Effector memory CD4-positive, alpha-beta T cell (primary cell): ENCODE data around the gene ZNF580.
A peak's percentile ranks its signal among the peaks of the same experiment; 100 is the strongest.

Experiments used
- DNase-seq, 3 donors: peaks; one replicate each; pipeline ENCODE4 v3.0.0-alpha.2; 2020
- H3K27ac ChIP-seq: 2 replicates; pipeline ENCODE4 v1.7.0; 2013; ENCODE audit warnings: mild to moderate bottlenecking, low read length, moderate library complexity; ENCODE audit not compliant: insufficient read depth, poor library complexity, severe bottlenecking
- H3K27me3 ChIP-seq: replicated peaks from 2 replicates; pipeline ENCODE4 v1.7.0; 2013; ENCODE audit warnings: mild to moderate bottlenecking, low read length; ENCODE audit not compliant: insufficient read depth, control insufficient read depth, poor library complexity, severe bottlenecking
- H3K36me3 ChIP-seq: 2 replicates; pipeline ENCODE4 v1.7.0; 2013; ENCODE audit warnings: mild to moderate bottlenecking, low read length, moderate library complexity; ENCODE audit not compliant: control insufficient read depth, insufficient read depth
- H3K4me1 ChIP-seq: 2 replicates; pipeline ENCODE4 v1.7.0; 2013; ENCODE audit warnings: low read length, mild to moderate bottlenecking; ENCODE audit not compliant: control insufficient read depth, insufficient read depth, poor library complexity, severe bottlenecking
- H3K4me3 ChIP-seq: 2 replicates; pipeline ENCODE4 v1.7.0; 2013; ENCODE audit warnings: low read length, low read depth, mild to moderate bottlenecking; ENCODE audit not compliant: insufficient read depth, poor library complexity, severe bottlenecking
- H3K9me3 ChIP-seq: 2 replicates; pipeline ENCODE4 v1.7.0; 2013; ENCODE audit warnings: mild to moderate bottlenecking, low read length, moderate library complexity; ENCODE audit not compliant: control insufficient read depth

Gene ZNF580

DNA sequence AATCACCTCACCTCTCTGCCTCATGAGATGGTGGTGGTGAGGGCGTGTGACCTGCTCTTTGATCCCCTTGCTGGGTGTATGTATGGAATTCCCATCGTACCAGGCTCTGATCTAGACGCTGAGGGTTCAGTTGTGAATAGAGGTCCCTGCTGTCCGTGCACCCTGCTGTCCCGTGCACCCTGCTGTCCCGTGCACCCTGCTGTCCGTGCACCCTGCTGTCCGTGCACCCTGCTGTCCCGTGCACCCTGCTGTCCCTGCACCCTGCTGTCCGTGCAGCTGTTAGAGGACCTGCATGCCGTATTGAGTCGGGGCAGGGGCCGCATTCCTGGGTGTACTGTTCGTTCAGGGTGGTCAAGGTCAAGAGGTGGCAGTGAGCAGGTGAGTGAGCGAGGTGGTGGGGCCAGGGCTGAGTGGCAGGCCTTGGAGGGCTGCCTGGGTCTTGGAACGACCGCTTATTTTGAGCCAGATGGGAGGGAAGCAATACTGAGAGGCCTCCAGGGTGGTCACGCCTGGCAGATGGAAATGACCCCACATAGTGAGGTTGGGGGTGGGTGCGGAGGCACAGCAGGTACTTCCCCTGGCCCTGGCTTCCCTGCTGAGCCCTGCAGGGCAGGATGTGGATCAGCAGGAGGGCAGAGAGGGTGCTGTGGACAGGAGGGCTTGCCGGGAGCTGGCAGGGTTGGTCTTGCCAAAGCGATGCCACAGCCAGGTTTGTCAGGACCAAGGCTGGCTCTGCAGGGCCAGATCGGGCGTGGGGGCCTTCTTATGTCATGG lies 29.7 kb downstream of the ZNF580 start:
- Histone ChIP-seq H3K27me3 (no peaks in the 10 kb centered on the region), H3K4me3 (no peak overlapping the region), H3K27ac (no peak overlapping the region), H3K9me3 (no peaks in the 10 kb centered on the region), H3K36me3 (peaks cover 65% of the 10 kb centered on the region), H3K4me1 (peaks cover 4% of the 10 kb centered on the region)
- DNase-seq = no peak

DNA sequence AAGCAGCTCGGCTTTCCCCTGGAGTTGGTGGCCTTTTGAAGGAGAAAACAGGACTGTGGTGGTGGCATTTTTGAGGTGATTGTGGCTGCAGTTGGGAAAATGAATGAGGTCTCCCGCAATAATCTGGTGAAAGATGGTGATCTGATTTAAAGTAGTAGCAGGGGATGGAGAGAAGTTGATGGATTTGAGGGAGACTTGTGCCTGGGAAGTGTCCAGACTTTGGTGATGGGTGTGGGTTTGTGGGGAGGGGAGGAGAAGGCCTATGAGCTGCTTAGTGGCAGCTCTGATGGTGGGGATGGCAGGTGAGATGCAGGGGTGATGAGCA lies 30.2 kb downstream of the ZNF580 start:
- no peak for DNase-seq
- no peak overlapping the region for H3K4me3 ChIP-seq
- H3K9me3 ChIP-seq = no peaks in the 10 kb centered on the region
- H3K27me3 ChIP-seq = no peaks in the 10 kb centered on the region
- no peak overlapping the region for H3K27ac ChIP-seq
- H3K36me3 ChIP-seq = peaks cover 60% of the 10 kb centered on the region
- H3K4me1 ChIP-seq = peaks cover 9% of the 10 kb centered on the region

DNA sequence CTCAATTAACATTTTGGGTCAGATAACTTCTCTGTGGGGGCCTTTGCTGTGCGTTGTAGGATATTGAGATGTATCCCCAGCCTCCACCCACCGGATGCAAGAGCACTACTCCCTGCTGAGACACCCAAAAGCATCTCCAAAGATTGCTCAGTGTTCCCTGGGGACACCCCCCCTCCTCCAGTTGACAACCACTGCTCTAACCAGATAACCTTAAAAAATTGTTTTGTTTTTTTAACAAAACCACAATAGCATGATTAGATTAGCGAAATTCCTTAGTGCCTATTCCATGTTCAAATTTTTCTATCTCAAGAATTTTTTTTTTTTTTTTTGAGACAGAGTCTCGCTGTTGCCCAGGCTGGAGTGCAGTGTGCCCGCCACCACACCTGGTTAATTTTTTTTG lies 31.6 kb downstream of the ZNF580 start:
- DNase-seq = no peak
- peaks cover 20% of the 10 kb centered on the region for H3K4me1 ChIP-seq
- H3K27ac ChIP-seq = no peak overlapping the region
- no peaks in the 10 kb centered on the region for H3K27me3 ChIP-seq
- H3K9me3 ChIP-seq = no peaks in the 10 kb centered on the region
- no peak overlapping the region for H3K4me3 ChIP-seq
- H3K36me3 ChIP-seq = peaks cover 46% of the 10 kb centered on the region

DNA sequence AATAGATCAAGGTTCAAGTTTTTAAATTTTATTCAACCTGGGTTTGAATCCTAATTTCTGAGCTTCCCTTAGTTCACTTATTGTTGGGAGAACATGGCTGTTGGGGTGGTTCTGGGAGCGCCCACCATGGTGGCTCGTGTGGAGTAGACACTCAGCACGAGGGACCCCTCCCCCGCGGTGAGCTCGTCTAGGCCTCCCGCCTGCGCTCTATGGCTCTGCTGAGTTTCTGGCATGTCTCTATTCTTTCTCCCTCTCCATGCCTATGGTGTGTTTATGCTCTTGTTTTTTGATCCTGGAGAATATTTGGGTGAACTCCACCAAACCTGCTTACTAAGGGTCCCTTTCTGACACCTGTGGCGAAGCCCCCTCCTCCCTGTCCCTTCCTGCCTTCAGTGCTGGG lies 32.7 kb downstream of the ZNF580 start:
- Histone ChIP-seq H3K27ac (peak overlapping the region; percentile 14), H3K27me3 (no peaks in the 10 kb centered on the region), H3K4me1 (peaks cover 24% of the 10 kb centered on the region), H3K9me3 (no peaks in the 10 kb centered on the region), H3K36me3 (peaks cover 43% of the 10 kb centered on the region), H3K4me3 (no peak overlapping the region)
- DNase-seq = no peak

DNA sequence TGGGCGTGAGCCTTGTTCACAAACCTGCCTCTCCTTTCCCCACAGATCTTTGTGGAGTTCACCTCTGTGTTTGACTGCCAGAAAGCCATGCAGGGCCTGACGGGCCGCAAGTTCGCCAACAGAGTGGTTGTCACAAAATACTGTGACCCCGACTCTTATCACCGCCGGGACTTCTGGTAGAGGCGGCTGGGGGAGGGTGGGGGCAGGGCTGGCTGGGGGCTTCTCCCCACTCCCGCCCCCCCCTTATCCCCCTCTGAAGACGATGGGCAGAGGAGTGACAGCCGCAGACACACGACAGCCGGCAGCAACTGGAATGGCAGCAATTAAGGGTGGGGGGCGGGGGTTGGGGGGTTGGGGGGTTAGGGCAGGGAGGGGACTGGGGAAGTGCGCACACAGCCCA lies 33.1 kb downstream of the ZNF580 start:
- no peak for DNase-seq
- peak overlapping the region; percentile 14 for H3K27ac ChIP-seq
- peaks cover 24% of the 10 kb centered on the region for H3K4me1 ChIP-seq
- H3K36me3 ChIP-seq = peaks cover 43% of the 10 kb centered on the region
- no peaks in the 10 kb centered on the region for H3K27me3 ChIP-seq
- H3K4me3 ChIP-seq = no peak overlapping the region
- H3K9me3 ChIP-seq = no peaks in the 10 kb centered on the region

DNA sequence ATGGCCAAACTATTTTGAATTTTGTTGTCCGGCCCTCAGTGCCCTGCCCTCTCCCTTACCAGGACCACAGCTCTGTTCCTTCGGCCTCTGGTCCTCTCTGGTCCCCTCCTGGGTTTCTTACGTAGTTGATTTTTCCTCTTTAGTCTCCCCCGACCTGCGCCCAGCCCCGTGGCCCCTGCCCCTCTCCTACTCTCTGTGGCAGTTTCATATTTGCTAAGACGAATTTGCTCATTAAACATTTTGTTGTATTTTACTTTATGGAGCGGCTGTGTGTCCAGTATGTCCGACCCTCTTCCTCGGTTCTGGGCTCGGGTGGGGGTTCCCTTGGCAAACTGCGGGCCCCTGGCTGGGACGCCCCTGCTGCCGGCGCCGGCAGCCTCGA lies 33.6 kb downstream of the ZNF580 start:
- H3K36me3 ChIP-seq = peaks cover 43% of the 10 kb centered on the region

DNA sequence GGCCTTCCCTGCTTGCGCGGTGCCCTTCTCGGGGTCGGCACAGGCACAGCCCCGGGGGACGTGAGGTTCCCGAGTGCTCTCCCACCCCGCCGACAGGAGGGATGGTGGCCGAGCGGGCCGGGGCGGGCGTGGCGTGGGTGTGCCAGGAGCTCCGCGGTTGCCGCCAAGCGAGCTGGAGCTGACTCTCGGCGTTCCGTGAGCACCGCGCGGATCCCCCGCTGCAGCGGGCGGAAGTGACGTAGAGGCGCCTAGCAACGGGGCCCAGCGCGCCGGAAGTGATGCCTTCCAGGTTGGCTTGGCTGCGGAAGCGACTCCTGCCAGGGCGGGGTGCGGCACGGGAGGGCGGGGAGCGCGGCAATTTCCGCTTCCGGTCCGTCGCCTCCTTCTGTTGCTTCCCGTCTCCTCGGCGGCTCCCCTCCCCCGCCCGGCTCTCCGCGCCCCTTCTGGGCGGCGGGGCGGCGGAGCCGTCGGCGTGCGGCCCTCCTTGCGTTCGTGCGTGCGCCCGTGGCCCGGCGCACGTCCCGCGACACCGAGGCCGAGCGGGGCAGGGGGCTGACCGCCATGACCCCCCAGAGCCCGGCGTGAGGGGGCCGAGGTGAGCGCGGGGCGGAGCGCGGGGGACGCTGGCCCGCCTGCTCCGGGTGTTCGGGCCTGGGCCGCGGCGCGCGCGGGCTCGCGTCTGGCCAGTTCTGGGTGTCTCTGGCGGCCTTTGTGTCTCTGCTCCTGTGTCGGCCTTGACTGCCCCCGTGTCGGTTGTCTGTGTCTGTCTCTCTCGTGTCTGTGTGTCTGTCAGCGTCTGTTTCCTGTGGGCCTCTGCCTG lies 34.2 kb downstream of the ZNF580 start, which contains the start of gene EPN1:
Gene EPN1 (plus strand): TSS at position 386 of the 820 bp plus-strand sequence. CDS start 3,402 bp downstream, outside the sequence.
- peaks cover 43% of the 10 kb centered on the region for H3K36me3 ChIP-seq
- peaks cover 24% of the 10 kb centered on the region for H3K4me1 ChIP-seq
- peak within 1 kb of the TSS; percentile 48 for H3K4me3 ChIP-seq
- peak within 1 kb of the TSS; percentile 72 for H3K27ac ChIP-seq
- DNase-seq = peak; percentile 96 to 98 (median 97)
- H3K27me3 ChIP-seq = no peaks in the 10 kb centered on the region
- no peaks in the 10 kb centered on the region for H3K9me3 ChIP-seq

More for the DNA sequence above, 33.6 kb downstream of the ZNF580 start:
- Histone ChIP-seq H3K4me3 (peak overlapping the region; percentile 48), H3K27me3 (no peaks in the 10 kb centered on the region), H3K9me3 (no peaks in the 10 kb centered on the region), H3K4me1 (peaks cover 24% of the 10 kb centered on the region), H3K27ac (peak overlapping the region; percentile 72)
- DNase-seq = no peak

DNA sequence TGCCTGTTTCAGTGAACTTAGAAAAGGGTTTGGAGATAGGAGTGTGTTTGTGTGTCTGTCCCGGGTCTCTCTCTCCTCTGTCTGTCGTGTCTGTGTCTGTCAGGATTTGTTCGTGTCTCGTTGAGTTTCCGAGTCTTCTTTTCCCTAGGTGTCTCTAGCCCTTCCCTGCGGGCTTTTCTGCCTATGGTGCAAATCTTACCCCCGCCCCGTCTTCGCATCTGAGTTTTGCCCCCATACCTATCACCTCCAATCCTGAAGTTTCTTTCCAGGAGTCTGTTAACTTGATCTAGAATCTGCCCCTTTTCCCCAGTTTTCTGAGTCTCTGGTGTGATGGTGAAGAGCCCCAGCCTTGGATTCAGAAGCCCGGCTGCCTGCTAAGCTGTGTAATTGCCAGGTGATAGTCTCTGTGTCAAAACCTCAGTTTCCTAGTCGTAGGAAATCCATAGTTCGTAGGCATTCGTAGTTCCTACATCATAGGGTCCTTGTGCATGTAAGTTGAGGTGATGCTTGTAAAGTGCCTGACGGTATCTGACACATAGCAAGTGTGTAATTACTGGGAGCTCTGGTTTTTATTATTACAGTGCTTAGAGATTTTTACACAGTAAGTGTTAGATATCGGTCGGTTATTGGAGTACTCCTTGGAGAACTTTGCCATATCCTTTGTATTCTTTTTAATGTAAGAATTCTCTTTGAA lies 35.0 kb downstream of the ZNF580 start:
- no peaks in the 10 kb centered on the region for H3K27me3 ChIP-seq
- H3K4me1 ChIP-seq = peaks cover 24% of the 10 kb centered on the region
- peaks cover 43% of the 10 kb centered on the region for H3K36me3 ChIP-seq
- peak overlapping the region; percentile 48 for H3K4me3 ChIP-seq
- peak overlapping the region; percentile 72 for H3K27ac ChIP-seq
- DNase-seq = no peak
- H3K9me3 ChIP-seq = no peaks in the 10 kb centered on the region

DNA sequence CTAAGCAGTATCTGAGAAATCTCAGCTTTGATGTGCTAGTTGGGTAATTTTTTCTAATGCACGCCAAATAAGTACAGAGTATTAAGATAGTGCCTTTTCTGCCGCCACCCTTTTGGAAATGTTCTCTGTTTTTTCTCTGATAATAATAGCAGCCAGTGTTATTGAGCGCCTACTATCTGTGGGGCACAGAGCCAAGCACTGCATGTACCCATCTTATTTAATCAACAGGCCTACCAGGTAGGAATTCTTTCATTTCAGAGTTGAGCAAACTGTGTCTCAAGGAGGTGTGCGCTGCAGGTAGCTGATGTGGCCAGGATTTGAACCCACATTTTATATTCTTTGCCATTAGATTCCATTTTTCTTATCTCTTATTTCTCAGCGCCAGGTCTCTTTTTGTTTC lies 35.6 kb downstream of the ZNF580 start:
- Histone ChIP-seq H3K27ac (no peak overlapping the region), H3K9me3 (no peaks in the 10 kb centered on the region), H3K36me3 (peaks cover 42% of the 10 kb centered on the region), H3K4me1 (peaks cover 24% of the 10 kb centered on the region), H3K4me3 (peak overlapping the region; percentile 13), H3K27me3 (no peaks in the 10 kb centered on the region)
- no peak for DNase-seq
